Measurements from ENCODE around the gene NDUFV3.
A peak's percentile ranks its signal among the peaks of the same experiment; 100 is the strongest.
"Not testable (repeated sequence)": the region's sequence is repeated elsewhere in the genome, so short reads cannot be mapped to it uniquely, and the experiment has no call there.

Gene NDUFV3

DNA sequence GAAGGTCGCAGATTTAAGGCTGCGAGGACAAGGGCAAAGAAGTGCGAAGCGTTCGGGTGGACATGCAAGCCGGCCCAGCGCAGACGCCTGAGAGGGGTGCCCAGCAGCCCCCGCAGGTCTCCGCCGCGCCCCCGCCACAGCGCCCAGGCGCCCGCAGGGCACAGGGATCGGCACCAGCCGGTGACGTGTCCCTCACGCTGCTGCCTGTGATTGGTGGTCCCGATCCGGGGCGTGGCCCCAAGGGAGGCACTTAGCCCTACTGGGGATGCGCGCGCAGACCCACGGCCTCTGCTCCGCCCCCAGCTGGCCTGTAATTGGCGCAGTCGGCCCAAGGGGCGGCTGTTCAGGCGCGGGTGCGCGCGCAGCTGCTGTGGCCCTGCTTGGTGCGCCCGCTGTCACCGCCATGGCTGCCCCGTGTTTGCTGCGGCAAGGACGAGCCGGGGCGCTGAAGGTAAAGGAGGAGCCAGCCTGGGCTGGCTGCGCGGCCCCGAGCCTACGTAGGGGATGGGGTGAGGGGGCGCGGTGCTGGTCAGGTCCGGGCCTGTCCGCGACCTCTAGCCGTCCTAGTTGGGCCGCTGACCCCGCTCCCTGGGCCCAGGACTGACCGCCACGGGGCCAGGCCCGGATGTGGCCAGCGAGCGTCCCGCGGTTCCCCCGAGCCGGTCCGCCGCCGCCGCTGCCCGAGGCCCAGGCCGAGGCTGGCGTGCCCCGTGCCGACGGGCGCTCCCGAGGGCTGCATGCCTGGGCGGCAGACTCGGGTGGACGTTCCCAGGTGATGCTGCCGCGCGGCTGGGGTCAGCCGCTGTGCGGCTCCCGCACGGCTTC, at the start of gene NDUFV3:
TSS of gene NDUFV3 (plus strand) at position 379 of the 825 bp plus-strand sequence. CDS start at position 404, 25 bp downstream.
- TF ChIP-seq CTCF (IDR thresholded peaks at IDR 0.05; ENCODE audit: borderline replicate concordance, insufficient read depth, low read depth, low read length) = no peak
- H3K4me3 ChIP-seq (ENCODE audit: low read depth, low read length) = peak within 1 kb of the TSS; percentile 93

- no peak for TF ChIP-seq CTCF (IDR thresholded peaks at IDR 0.05; ENCODE audit: borderline replicate concordance, insufficient read depth, low read depth, low read length)
- H3K4me3 ChIP-seq (ENCODE audit: low read depth, low read length) = no peak overlapping the region
Observed at GRCh38 chr21:42844411-42845113, 48.5 kb upstream of the NDUFV3 start.

DNA sequence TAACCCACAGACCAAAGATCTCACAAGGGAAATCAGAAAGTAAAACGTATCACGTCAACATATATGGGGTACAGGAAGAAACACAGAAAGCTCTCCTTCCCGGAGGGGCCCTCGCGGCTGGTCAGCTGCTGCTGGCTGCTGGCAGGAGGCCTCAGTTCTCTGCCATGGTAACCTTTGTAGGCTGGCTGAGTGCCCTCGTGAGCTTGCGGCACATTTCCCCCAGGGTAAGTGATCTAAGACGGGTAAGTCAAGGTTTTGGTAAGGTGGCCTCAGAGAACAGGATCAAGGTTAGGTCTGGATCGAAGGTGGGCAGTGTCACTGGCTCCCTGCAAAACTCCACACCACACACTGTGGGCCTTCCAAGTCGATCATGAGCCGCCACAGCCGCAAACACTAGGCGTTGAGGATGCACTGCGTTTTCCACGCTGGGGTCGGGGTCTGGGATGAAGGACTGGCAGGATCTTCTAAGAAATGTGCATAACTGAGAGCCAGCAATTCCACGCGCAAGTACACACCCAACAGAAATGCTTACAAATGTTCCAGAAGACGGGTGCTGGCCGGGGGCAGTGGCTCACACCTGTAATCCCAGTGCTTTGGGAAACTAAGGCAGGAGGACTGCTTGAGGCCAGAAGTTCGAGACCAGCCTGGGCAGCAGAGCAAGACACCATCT, 47.7 kb upstream of the NDUFV3 start:
- TF ChIP-seq CTCF (IDR thresholded peaks at IDR 0.05; ENCODE audit: borderline replicate concordance, insufficient read depth, low read depth, low read length) = no peak

DNA sequence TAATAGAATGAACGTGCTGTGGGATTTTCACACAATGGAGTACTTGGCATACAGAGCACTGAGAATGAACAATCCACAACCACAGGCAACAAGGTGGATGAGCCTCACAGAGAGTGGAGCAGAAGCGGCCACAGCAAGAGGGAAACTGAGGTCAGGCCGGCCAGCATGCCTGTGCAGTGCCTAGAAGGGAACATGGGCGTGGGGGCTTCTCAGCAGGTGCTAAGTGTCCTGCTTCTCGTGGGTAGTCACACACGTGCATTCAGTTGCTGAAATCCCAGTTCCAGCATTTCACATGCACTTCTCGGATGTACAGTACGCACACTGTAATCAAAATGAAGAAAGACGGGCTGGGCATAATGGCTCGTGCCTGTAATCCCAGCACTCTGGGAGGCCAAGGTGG, 46.9 kb upstream of the NDUFV3 start:
- no peak for TF ChIP-seq CTCF (IDR thresholded peaks at IDR 0.05; ENCODE audit: borderline replicate concordance, insufficient read depth, low read depth, low read length)
- no peak overlapping the region for H3K4me3 ChIP-seq (ENCODE audit: low read depth, low read length)

More for the DNA sequence above, 47.7 kb upstream of the NDUFV3 start:
- no peak overlapping the region for H3K4me3 ChIP-seq (ENCODE audit: low read depth, low read length)

- TF ChIP-seq CTCF (IDR thresholded peaks at IDR 0.05; ENCODE audit: borderline replicate concordance, insufficient read depth, low read depth, low read length) = no peak
- H3K4me3 ChIP-seq (ENCODE audit: low read depth, low read length) = no peak overlapping the region
Observed at GRCh38 chr21:42847051-42847707, 45.9 kb upstream of the NDUFV3 start.

GRCh38 chr21:42847726-42848125, 45.4 kb upstream of the NDUFV3 start:
- TF ChIP-seq CTCF (IDR thresholded peaks at IDR 0.05; ENCODE audit: borderline replicate concordance, insufficient read depth, low read depth, low read length) = no peak
- H3K4me3 ChIP-seq (ENCODE audit: low read depth, low read length) = no peak overlapping the region

- H3K4me3 ChIP-seq (ENCODE audit: low read depth, low read length) = not testable (repeated sequence)
Observed at GRCh38 chr21:42848144-42848931, 44.8 kb upstream of the NDUFV3 start.

Measured in GM12875 (cell line).